GM19023 (cell line): ENCODE data around the gene ABLIM3.

Source experiments
- ATAC-seq: cut with Tn5 transposase; IDR thresholded peaks from one replicate; pipeline ENCODE4 v1.9.1; 2021; ENCODE audit warnings: mild to moderate bottlenecking, moderate library complexity; ENCODE audit not compliant: unreplicated experiment

ABLIM3 gene

DNA sequence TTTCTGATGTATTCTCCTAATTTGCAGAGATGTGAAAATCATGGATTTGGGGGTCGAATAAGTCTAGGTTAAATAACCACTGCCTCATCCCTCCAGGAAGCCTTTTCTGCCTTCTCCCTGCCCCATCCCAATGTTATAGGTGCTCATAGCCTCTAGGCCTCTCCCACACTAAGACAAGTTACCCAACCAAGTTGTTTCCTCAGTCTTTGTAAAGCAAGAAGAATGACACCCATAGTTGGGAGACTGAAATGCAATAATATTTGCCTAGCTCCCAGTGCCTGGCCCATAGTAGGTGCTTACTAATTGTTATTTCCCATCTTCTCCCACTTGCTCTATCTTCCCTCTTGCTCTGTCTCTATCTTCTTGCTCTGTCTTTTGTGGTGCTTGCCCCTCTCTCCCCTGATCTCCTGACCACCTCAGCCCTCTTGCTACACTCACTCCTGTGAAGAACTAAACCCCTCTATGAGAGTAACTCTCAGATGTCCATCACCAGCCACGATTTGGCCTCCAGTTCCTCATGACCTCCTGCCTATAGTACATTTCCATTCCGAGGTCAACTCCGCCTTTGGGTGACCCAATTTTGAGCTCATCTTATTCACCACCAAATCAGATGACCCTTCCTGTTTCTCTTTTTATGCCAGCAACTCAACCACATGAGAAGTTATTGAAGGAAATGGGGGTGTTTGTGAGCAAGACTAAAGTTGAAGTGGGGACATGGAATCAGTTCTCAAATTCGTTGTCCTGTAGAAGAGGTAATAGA, 137.3 kb downstream of the ABLIM3 start:
- no peak for ATAC-seq

DNA sequence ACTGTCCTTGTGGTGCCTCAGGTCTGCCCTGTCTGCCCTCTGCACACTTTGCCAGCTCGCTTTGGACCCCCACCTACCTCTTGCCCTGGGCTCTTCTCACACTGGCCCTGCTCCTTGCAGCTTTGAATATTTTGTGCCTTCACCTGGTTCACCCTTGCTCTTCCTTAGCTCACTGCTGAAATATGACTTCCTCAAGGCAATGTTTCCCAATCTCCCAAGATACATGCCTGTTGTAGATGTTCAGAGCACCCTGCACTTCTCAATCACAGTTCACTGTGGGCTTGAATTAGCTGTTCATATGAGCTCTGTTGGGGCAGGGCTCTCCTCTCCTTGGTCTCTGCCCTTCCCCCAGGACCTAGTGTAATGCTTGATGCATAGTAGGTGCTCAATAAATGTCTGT, 138.4 kb downstream of the ABLIM3 start:
- no peak for ATAC-seq

DNA sequence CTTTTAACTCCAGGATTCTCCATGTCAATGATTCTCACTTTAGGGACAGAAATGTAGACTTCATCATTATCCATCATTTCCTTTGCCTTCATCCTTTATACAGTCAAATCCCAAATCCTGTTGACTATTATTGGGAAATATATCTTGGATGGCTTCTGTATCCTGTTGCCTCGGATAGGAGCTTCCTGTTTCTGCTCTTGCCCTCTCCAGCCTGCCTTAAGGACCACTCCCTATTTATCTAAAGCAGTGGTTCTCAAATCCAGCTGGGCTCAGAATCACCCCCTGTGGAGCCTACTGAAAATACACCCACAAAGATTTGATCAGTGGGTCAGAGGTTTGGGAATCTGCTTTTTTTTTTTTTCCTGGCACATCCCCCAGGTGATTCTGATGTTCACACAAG, 138.8 kb downstream of the ABLIM3 start:
- no peak for ATAC-seq

DNA sequence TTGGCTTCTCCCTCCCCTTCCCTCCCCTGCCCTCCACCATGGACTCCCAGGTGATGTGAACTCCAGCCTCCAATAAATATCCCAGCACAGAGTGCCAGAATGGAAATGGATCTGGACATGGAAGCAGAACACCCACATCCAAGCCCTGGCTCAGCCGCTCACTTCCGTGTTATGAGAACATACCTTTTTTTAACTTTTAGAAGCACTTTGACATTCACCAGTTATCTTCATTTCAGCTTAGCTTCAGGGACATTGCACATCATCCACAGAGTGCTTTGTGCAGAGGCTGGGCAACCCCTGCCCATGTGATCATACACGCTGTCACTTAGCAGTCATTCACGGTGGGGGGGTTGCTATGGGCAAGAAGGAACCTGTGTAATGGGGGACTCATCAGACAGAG, 139.5 kb downstream of the ABLIM3 start:
- no peak for ATAC-seq

DNA sequence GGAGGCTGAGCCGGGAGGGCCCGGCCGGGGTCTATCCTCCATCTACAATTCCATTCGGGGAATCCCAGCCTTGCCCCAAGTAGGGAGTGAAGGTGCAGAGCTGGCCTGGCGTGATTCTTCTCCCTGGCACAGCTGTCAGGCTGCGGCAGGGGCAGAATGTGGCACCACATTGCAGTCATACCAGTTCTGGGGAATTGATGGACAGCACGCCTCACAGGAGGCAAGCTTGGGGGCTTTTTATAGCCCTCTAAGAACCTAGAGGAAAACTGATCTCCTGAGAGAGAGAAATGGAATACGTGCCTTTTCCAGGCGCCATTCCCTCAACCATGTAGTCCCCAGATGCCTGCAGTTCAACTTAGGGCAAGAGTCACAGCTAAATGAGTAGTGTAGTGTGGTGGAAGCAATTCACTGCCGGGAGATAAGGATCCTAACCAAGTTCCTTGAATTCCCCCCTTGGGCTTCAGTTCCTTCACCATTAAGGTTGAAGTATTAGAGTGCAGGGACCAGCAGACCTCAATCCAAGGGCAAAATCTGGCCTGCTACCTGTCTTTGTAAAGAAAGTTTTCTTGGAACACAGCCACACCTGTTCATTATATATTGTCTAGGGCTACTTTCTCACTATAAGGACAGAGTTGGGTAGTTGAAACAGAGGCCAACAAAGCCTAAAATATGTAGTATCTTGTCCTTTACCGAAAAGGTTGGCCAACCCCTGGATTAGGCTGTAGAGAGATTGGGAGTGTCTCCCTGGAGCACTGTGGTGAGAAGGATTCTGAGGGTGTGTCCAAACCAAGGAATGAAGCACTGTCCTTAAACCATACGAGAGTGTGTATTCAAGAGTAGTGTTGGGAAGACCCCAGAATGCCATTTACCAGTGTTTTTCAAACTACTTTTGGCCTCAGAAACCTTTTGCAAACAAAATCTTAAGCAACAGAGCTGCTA, 141.0 kb downstream of the ABLIM3 start:
- no peak for ATAC-seq

DNA sequence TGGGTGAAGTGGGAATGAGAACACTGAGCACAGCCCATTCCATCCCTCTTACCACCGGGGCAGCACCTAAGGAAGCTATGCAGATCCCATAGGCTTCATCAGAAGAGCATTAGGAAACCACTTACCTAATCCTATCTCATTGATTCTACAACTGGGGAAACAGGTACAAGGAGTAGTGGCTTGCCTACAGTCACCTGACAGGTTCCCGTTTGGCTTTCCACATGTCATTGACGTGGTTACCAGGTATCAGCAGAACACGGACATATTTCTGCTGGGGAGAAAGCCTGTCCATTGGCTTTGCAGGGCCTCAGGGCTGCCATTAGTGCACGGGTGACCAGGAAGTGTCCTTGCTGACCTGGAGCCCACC, 141.7 kb downstream of the ABLIM3 start:
- no peak for ATAC-seq

DNA sequence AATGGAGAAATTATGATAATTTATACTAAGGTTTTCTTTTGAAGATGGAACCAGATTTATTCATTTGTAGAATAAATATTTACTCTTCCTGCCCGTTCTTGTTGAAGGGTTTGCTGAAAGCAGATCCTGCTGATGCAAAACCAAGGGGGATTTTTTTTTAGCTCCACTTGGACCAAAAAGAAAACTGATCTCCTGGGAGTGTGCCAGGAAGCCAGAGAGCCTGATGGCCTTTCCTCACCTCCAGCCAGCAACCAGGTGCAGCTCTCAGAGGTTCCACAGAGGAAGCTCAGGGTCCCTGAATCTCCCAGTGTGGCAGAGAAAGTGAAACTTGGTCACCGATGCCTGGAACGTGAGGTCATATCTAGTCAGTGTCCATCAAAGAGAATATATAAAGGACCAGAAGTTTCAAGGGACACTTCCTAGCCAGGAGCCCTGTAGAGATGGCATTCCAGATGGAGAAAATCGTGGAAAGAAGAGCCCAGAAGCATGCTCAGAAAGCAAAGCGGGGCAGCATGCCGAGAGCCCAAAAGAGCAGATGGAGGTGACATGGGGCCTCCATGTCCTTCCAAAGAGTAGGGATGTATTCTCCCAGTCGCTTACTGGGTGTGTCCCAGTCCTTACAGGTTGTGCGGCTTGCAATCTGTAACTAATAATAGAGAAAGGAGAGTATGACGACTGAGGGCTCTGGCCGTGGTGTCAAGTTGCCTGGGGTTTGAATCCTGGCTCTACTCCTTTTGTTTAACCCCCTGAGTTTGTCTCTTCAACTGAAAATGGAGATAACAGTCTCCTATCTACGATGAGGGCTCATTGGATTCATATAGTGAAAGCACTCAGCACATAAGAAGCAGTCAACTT, 142.6 kb downstream of the ABLIM3 start:
- ATAC-seq = no peak

DNA sequence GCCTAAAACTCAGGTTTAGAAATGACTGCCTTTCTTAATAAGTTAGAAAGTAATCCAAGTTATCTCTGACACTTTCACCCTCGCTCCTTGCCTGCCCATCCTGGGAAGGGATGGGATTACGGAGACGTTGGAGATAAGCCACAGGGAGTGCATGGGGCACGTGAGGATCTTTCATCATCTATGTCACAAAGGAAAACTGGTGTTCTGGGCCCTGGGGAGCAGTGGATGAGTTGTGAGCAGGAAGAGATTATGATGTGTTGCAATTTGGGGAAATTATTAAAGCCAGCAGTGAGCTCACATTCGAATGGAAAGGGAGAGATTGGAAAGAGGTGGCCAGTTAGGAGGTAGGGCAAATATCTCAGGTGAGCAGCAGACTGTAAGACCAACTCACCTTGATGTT, 143.2 kb downstream of the ABLIM3 start:
- ATAC-seq = no peak

DNA sequence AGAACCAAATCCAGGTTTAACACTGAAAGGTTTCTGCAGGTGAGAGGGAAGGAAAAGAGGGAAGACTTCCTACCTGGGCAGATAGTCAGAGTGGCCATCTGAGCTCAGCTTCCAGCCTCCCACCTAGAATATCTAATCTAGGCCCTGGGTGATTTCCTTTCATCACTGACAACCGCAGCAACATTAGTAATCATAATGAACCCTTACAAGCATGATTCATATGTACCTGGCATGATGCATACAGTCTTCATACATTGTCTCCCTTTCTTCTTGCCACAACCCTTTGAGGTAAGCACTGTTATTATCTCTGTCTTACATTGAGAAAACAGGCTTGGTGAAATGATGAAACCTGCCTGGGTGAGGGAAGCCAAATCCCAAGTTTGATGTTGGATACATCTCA, 143.9 kb downstream of the ABLIM3 start:
- ATAC-seq = no peak

DNA sequence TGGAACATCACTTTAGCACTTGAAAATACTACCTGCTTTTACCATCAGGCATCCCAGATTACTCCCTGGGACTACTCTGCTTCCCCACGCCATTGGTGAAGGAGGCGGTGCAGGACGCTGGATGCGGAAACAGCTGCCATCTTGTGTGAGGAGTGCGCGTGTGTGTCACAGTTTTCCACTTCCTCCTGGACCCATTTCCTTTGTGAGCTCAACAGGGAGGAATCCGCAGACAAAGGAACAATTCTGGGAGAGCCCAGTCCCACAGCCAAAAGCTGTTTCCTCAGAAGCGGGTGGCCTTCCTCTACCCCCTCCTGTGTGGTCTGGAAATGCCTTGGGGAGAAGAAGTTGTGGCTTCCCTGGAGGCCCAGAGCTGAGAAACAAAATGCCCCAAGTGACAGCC, 147.1 kb downstream of the ABLIM3 start:
- ATAC-seq = no peak

DNA sequence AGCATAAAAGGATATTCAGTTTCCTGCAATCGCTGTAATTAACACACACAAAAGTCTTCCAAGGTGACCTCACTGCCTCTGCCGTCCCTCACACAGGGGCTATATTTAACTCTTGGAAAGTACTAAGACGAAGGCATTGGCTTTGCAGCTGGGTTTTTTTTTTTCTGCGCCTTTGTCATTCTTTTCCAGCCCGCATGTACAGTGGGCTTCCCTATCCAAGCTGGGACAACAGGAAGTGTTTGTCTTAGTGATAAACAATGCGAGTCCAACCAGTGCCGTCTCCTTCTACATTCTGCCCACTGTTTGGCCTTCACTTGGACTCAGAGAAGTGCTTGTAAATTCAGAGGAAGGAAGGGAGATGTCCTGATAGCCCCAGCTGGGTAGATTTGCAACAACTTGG, 148.0 kb downstream of the ABLIM3 start:
- ATAC-seq = no peak

DNA sequence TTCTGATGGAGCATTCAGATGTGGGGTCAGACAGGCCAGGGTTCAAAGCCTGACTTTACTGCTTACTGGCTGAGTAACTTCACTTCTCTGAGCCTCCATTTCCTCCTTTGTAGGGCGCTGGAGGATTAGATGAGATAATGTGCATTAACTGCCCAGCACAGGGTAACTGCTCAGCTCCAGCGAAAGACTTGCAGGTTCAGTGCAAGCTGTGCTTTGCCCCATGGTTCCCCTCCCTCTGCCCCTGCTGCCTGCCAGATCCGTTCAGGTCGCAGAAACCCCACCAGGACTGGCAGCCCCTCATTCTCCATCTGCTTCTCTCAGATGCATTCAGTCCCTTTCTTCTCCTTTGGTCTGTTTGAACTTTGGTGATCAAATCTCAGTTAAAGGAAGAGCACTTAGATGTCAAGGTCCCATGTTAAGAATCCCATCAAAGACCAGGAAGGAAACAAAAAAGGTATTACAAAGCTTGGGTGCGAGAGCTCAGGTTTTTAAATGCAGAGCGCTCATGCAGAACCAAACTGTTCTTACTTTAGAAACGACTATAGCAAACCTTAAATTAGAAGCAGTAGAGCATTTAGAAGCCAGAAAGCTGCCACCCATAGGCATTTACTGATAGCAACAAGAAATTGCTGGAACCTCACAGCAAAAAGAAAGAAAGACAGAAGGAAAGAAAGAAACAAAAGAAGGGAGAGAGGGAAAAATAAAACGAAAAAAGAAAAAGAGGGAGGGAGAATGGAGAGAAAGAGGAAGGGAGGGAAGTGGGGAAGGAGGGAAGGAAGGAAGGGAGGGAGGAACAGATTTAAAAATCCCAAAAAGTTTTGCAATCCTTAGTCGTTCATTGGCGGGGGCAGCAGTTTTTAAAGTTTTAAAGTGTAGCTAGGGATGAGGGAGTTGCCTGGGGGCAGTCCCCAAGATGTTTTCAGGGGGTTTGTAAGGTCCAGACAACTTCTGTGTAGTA, 153.9 kb downstream of the ABLIM3 start:
- no peak for ATAC-seq

DNA sequence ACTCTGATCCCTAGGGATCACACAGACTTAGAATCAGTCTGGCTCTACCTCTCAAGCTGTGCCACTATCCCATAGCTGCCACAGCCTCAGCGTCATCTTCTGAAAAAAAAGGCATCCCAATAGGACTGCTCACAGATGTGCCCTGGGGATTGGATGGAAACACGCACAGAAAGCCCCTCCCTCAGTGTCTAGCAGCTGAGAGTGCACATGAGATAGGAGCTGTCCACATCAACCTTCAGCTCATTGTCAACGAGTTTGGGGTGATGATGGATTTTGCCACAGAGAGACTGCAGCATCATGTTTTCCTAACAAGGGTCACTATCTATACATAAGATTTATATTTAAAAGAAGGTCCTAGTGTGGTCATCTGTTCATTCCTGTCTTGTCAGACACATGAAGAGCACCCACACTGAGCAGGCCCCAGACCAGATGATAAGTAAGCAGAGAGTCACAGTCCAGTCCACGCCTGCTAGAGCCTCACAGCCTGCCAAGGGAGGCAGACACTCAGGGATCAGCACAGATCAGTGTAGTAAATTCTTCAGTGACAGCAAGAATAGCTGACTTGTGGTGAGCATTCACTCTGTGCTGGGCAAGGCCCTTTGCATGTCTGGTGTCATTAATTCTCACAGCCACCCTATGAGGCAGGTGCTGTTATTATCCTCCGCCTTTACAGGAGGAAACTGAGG, 156.2 kb downstream of the ABLIM3 start:
- ATAC-seq = no peak

DNA sequence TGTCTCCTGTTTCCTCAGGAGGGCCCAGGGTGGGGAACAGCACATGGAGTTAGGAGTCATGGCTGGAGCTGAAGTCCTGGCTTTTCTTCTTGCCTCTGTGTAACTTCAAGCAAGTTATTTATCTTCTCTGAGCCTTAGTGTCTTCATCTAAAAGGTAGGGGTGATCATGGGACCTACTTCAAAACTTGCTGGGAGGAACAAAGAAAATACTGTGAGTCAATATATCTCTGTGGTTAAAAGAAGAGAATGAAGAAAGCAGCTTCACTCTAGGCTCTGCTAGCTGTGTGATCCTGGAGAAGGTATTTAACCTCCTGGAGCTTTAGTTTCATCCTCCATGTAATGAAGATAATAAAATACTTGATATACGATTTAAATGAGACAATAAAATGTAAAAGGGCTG, 156.9 kb downstream of the ABLIM3 start:
- ATAC-seq = no peak

DNA sequence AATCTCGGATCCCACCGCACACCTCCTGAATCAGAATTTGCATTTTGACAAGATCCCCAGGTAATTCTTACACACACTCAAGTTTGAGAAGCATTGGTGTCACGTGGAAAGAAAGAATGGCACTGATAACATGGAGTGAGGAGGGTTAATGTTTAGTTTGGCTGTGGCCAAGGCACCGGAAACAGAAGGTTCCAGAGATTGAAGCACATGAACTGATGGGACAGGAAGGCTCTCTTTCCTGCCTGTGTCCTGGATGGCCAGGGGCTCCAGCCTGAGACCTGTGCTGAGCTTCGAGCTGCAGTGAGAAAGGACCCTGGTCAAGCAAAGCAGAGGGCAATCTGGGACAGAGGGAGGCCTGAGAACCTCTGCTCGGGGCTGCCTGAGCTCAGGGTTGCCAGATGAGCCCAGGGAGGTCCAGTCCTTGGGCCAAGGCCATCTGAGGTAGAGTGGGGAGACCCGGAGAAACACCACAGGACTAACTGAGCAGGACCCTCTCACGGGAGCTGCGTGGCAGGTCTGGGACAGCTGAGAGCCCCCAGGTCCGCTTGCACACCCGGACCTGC, 157.6 kb downstream of the ABLIM3 start:
- ATAC-seq = no peak

DNA sequence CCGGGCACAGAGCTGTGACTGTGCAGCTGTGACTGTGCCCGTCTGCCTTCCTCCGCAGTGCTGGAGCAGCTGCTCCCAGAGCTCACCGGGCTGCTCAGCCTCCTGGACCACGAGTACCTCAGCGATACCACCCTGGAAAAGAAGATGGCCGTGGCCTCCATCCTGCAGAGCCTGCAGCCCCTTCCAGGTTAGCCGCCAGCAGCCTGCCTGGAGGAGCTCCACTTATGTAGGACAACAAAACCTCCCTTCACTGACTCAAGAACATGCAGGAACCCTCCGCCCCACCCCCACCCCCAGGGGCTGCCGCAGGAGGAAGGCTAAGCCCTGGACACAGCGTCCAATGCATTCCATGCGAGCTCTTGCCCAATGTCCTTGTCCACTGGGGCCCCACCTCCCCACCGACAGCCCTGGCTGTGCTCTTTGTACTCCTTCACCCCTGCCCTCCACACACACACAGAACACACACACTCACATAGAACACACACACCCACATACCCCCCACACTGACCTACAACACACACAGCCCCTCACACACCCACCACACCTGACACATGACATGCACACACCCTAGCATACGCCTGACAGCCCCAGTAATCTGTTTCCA, 158.3 kb downstream of the ABLIM3 start:
- no peak for ATAC-seq

DNA sequence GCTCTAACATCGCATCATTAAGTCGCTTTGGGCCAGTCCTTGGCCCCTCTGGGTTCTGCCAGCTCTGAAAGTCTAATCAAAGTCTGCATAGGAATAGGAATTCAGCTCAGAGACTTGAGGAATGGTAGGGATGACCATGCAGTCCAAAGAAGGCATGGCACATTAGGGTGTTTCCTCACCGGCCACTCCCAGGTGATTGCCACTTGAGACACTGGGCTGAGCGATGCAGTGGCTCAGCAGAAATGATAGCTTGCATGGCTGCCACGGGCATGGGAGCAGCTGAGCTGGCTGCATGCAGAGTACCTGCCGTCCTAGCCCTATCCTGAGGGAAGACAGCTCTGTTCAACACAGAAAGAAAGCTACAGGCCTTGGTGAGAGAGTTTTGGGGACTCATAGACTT, 159.1 kb downstream of the ABLIM3 start:
- ATAC-seq = no peak

DNA sequence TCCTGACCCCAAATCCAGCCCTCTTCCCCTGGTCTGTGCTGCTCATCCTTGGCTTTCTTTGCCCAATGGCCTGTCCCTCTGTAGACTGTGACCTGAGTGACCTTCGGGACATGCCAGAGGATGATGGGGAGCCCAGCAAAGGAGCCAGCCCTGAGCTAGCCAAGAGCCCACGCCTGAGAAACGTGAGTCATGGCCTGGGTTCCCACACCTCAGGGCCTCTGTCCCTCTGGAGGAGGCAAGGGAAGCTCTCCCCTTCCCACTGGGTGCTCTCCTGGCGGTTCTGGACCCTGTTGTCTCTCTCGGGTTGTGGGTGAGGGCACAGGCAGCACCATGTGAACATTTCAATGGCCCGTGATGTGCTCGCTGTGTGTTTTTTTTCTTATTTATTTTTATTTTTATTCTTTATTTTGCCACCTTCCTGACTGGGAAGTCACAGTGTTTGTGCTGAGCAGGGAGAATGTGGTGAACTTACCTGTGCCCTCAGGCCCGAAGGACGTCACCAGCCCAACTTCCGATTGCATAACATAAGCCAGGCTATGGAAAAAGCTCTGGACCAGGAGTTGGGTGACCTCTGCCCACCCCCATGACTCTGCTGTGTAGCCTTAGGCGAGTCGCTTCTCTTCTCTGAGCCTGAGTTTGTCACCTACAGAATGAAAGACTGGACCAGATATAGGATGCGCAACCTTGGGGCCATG, 159.9 kb downstream of the ABLIM3 start:
- no peak for ATAC-seq
